ENCODE measurements around the gene KMO.

GRCh38 chr1:241499910-241500309 is 32.3 kb upstream of the KMO start:
- TF ChIP-seq CTCF (IDR thresholded peaks at IDR 0.05) = no peak
- TF ChIP-seq POLR2AphosphoS5 (IDR thresholded peaks at IDR 0.05; ENCODE audit: insufficient read depth in 1 of 2, low read depth in 1 of 2) = no peak
- TF ChIP-seq POLR2A (IDR thresholded peaks at IDR 0.05) = no peak
